ENCODE data around the gene TSKU. TPM values are rescaled to one million over a fixed set of nuclear protein-coding genes. Genes with fewer than 3 reads are reported as not detected.
A peak's percentile ranks its signal among the peaks of the same experiment; 100 is the strongest.

TSKU gene
- total RNA-seq, 2 donors from 2014 or later: 3.2 to 45.6 TPM

- H3K4me3 Mint-ChIP-seq: no peak overlapping the region
- H3K27me3 Mint-ChIP-seq: no peaks in the 10 kb centered on the region
- no peak overlapping the region for H3K27ac Mint-ChIP-seq
- no peaks in the 10 kb centered on the region for H3K9me3 Mint-ChIP-seq
- ATAC-seq (replicated peaks): no peak
- peaks cover 12% of the 10 kb centered on the region for H3K36me3 Mint-ChIP-seq (ENCODE audit: low read depth)
- no peaks in the 10 kb centered on the region for H3K4me1 Mint-ChIP-seq
These were observed 12.3 kb downstream of the TSKU start for GRCh38 chr11:76795290-76795935.

- no peak for ATAC-seq (replicated peaks)
- Mint-ChIP-seq H3K27me3 (no peaks in the 10 kb centered on the region), H3K4me3 (no peak overlapping the region), H3K36me3 (ENCODE audit: low read depth) (peaks cover 12% of the 10 kb centered on the region), H3K9me3 (no peaks in the 10 kb centered on the region), H3K4me1 (no peaks in the 10 kb centered on the region), H3K27ac (no peak overlapping the region)
These were observed 12.8 kb downstream of the TSKU start for GRCh38 chr11:76795936-76796441.

GRCh38 chr11:76796511-76797198, 13.5 kb downstream of the TSKU start:
- Mint-ChIP-seq H3K36me3 (ENCODE audit: low read depth) (peaks cover 12% of the 10 kb centered on the region), H3K9me3 (no peaks in the 10 kb centered on the region), H3K4me1 (no peaks in the 10 kb centered on the region), H3K27me3 (no peaks in the 10 kb centered on the region), H3K27ac (no peak overlapping the region), H3K4me3 (no peak overlapping the region)
- ATAC-seq (replicated peaks): no peak

- Mint-ChIP-seq H3K27ac (peak overlapping the region; percentile 11), H3K27me3 (peaks cover 4% of the 10 kb centered on the region), H3K4me1 (no peaks in the 10 kb centered on the region), H3K36me3 (ENCODE audit: low read depth) (peaks cover 12% of the 10 kb centered on the region), H3K4me3 (no peak overlapping the region), H3K9me3 (no peaks in the 10 kb centered on the region)
- no peak for ATAC-seq (replicated peaks)
These were observed 14.4 kb downstream of the TSKU start for GRCh38 chr11:76797341-76798201.

DNA sequence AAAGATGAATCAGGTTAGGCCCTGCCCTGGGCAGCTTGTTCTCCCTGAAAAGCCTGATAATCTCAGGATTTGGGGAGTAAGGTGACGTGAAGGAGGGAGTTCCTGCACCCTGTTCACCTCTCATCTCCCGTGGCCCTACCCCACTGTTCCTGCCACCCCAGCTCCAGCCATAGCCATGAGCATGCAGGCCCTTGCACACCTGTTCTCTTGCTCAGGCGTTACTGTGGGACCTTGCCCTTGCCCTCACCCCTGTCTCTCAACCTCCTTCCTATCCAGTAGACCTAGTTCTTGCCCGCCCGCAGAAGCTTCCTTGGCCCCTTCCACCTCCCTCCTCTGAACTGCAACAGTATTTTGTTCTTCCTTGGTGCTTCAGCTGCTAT, 15.0 kb downstream of the TSKU start:
- H3K36me3 Mint-ChIP-seq (ENCODE audit: low read depth): peaks cover 12% of the 10 kb centered on the region
- peak; percentile 6 for ATAC-seq (replicated peaks)
- peaks cover under 1% of the 10 kb centered on the region for H3K4me1 Mint-ChIP-seq
- peak overlapping the region; percentile 11 for H3K27ac Mint-ChIP-seq
- H3K27me3 Mint-ChIP-seq: peaks cover 4% of the 10 kb centered on the region
- H3K4me3 Mint-ChIP-seq: peak overlapping the region; percentile 3
- H3K9me3 Mint-ChIP-seq: no peaks in the 10 kb centered on the region

DNA sequence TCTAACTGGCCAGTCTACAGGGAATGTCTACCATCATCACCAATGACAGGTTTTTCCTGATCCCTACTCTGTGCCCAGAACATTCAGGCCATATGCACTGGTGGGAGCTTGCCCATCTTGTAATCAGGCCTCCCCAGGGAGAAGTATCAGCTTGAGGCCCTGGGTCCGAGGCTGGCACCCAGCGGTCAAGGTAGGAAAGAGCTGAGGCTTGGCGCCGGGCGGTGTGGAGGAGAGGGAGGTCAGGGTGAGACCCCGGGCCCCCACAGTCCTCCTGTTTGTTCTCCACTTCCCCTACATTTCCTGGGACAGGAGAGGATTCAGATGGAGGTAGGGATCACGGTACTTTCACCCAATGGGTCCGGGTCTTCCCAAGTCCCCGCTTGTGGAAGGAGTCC, 15.5 kb downstream of the TSKU start:
- peaks cover 12% of the 10 kb centered on the region for H3K36me3 Mint-ChIP-seq (ENCODE audit: low read depth)
- H3K9me3 Mint-ChIP-seq: no peaks in the 10 kb centered on the region
- H3K27me3 Mint-ChIP-seq: peaks cover 4% of the 10 kb centered on the region
- peaks cover 5% of the 10 kb centered on the region for H3K4me1 Mint-ChIP-seq
- peak; percentile 12 for ATAC-seq (replicated peaks)
- H3K4me3 Mint-ChIP-seq: peak overlapping the region; percentile 3
- peak overlapping the region; percentile 11 for H3K27ac Mint-ChIP-seq

GRCh38 chr11:76799066-76799804, 16.1 kb downstream of the TSKU start:
- Mint-ChIP-seq H3K4me1 (peaks cover 11% of the 10 kb centered on the region), H3K36me3 (ENCODE audit: low read depth) (peaks cover 12% of the 10 kb centered on the region), H3K27ac (peak overlapping the region; percentile 11), H3K27me3 (peaks cover 4% of the 10 kb centered on the region), H3K9me3 (no peaks in the 10 kb centered on the region), H3K4me3 (peak overlapping the region; percentile 3)
- peak; percentile 70 for ATAC-seq (replicated peaks)

DNA sequence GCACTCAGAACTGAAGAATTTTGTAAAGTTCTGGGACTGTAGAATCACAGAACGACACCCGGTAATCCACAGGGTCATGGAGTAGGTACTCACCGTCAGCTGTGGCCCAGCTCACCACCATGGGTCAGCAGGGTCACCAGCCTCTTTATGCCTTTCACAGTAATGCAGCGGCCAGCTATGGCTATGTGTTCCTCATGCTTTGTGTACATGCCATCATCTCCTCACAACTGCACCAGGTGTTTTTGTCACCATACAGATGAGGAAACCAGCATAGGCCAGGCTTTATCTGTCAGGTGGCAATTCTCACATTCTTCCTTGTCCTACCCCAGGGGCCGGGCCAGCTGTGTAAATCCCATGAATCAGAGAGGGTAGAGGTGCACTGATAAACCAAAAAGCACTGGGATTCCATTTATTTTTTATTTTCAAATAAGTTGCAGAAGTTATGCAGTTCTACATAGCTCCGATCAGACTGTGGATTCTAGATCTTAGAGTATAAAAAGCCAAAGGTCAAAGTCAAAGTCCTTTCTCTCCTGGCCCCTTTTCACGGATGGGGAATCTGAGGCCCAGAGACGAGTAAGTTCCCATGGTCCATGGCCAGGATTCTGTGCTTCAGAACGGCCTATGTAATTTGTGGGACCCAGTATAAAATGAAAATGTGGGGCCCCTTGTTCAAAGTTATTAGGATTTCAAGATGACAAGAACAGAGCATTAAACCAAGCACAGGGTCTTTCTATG, 17.5 kb downstream of the TSKU start:
- ATAC-seq (replicated peaks): no peak
- peaks cover 4% of the 10 kb centered on the region for H3K27me3 Mint-ChIP-seq
- H3K27ac Mint-ChIP-seq: no peak overlapping the region
- no peaks in the 10 kb centered on the region for H3K9me3 Mint-ChIP-seq
- no peak overlapping the region for H3K4me3 Mint-ChIP-seq
- peaks cover 7% of the 10 kb centered on the region for H3K36me3 Mint-ChIP-seq (ENCODE audit: low read depth)
- peaks cover 20% of the 10 kb centered on the region for H3K4me1 Mint-ChIP-seq

GRCh38 chr11:76801225-76801624, 18.1 kb downstream of the TSKU start:
- H3K27me3 Mint-ChIP-seq: peaks cover 6% of the 10 kb centered on the region
- H3K4me1 Mint-ChIP-seq: peaks cover 21% of the 10 kb centered on the region
- H3K9me3 Mint-ChIP-seq: no peaks in the 10 kb centered on the region
- peaks cover under 1% of the 10 kb centered on the region for H3K36me3 Mint-ChIP-seq (ENCODE audit: low read depth)
- no peak for ATAC-seq (replicated peaks)
- no peak overlapping the region for H3K27ac Mint-ChIP-seq
- no peak overlapping the region for H3K4me3 Mint-ChIP-seq

DNA sequence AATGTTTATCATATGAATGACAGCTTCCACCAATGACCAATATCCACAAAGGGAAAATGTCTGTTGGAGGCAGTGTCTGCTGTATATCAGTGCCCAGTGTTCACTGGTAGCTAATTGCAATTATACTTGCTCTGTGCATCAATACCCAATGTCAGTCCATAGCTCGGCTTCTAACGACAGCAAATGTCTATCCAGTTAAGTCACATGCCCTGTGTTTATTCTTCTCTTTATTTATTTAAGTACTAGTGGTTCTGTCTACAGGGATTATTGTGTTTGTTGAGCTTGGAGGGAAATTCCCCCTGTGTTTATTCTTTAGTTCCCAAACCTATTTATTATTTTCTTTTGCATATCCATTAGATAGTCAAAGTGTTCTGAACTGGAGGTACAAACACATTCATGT, 18.6 kb downstream of the TSKU start:
- peaks cover 21% of the 10 kb centered on the region for H3K4me1 Mint-ChIP-seq
- H3K9me3 Mint-ChIP-seq: no peaks in the 10 kb centered on the region
- peaks cover 11% of the 10 kb centered on the region for H3K27me3 Mint-ChIP-seq
- no peak for ATAC-seq (replicated peaks)
- H3K4me3 Mint-ChIP-seq: no peak overlapping the region
- H3K36me3 Mint-ChIP-seq (ENCODE audit: low read depth): no peaks in the 10 kb centered on the region
- no peak overlapping the region for H3K27ac Mint-ChIP-seq

- ATAC-seq (replicated peaks): no peak
- Mint-ChIP-seq H3K27me3 (peaks cover 12% of the 10 kb centered on the region), H3K4me1 (peaks cover 21% of the 10 kb centered on the region), H3K9me3 (no peaks in the 10 kb centered on the region), H3K27ac (no peak overlapping the region), H3K4me3 (no peak overlapping the region), H3K36me3 (ENCODE audit: low read depth) (no peaks in the 10 kb centered on the region)
These were observed 19.0 kb downstream of the TSKU start for GRCh38 chr11:76802151-76802550.

DNA sequence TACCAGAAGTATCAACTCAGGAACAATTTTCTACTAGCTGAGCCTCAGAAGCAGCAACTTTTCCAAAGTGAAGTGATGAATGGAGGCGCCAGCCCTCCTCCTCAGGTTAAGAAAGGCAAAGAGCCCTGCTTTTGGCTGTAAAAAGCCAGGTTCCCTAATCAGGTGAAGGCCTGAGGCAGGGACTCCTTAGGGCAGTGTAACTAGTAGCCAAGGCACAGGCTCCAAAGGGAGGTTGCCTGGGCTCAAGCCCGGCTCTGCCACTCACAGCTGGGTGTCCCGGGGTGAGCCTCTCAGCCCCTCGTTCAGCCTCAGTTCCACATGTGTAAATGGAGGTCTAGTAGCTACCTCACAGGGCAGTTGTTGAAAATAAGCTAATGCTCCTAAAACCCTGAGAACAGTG, 19.5 kb downstream of the TSKU start:
- H3K27ac Mint-ChIP-seq: no peak overlapping the region
- H3K9me3 Mint-ChIP-seq: no peaks in the 10 kb centered on the region
- no peak for ATAC-seq (replicated peaks)
- no peak overlapping the region for H3K4me3 Mint-ChIP-seq
- H3K36me3 Mint-ChIP-seq (ENCODE audit: low read depth): no peaks in the 10 kb centered on the region
- peaks cover 21% of the 10 kb centered on the region for H3K4me1 Mint-ChIP-seq
- H3K27me3 Mint-ChIP-seq: peaks cover 16% of the 10 kb centered on the region

DNA sequence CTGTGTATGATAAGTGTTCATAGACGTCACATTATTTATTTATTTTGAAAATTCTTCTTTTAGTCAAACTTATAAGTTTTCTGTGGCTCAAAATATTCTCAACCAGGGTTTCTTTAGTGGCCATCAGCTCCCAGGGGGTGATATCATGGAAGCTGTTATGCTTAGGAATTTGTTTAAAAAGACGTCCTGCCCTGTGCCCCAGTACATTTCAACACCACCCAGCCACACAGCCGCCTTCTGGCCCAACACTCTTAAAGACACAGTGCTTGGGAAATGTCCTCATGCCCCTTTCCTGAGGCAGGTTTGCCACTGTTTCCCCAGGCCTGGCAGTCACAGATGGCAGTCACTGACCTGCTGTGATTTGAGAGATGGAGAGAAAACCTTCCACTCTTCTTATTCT, 19.9 kb downstream of the TSKU start:
- Mint-ChIP-seq H3K4me1 (peaks cover 21% of the 10 kb centered on the region), H3K27ac (peak overlapping the region; percentile 57), H3K9me3 (no peaks in the 10 kb centered on the region), H3K4me3 (peak overlapping the region; percentile 40), H3K27me3 (peaks cover 16% of the 10 kb centered on the region), H3K36me3 (ENCODE audit: low read depth) (no peaks in the 10 kb centered on the region)
- ATAC-seq (replicated peaks): no peak
